ENCODE results near the gene ZNF536.

DNA sequence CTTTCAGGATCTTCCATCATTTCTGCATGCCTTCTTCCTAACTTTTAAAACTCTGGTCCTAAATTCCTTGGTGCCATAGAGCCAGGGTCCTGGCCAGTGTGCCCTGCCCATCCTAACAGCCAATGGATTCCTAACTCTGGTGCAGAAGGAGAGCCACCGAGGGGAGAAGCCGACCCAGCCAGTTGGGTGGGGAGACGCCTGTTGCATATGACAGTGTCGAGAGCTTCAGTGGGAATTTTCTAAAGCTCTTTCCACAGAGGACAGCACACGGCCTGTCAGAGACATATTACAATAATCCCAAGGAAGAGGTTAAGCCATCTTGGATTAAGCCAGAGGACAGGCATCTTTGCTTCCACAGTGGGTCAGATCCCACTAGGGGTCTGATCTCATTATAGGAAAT, 180.4 kb downstream of the ZNF536 start:
- TF ChIP-seq CTCF (IDR thresholded peaks at IDR 0.05): no peak
- TF ChIP-seq EP300 (IDR thresholded peaks at IDR 0.05): no peak
